GM12874 (cell line): Measurements from ENCODE around the gene SIVA1.

Experiments
- TF ChIP-seq, protein P1 (sequence below): IDR thresholded peaks from 2 replicates; pipeline ENCODE4 v1.5.1; 2011; ENCODE audit warnings: low read depth, mild to moderate bottlenecking, control low read depth, low read length, moderate library complexity; ENCODE audit not compliant: insufficient read depth

Gene SIVA1

DNA sequence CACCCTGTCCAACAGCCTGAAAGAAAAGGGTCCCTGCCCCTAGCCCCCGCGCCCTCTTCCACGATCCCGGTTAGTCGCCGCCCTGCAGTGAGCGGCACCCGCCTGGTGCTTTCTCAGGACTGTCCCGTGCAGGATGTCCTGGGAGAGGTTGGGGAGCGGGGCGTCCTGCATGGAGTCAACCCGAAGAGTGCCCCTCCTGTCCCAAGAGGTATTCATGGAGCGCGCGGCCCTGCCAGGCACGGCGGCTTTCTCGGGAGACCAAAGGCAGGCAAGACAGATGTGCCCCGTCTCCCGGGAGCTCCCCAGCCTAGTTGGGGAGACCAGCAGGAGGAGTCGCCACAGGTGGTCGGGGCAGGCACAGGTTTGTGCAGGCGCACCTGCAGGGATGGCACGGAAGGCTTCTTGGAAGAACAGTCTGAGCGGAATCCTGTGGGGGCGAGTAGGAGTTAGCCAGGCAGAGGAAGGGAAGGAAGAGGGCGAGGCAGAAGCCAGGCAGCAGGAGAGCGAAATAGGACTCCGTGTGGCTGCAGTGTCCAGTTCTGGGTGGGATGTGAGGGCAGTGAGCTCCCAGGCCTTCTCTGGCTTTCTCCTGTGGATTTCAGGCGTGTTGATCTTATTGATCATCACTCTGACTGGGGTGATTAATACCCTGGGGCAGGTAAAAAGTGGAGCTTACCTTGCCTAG is 723 bp downstream of the SIVA1 start:
- TF ChIP-seq, protein P1, sequence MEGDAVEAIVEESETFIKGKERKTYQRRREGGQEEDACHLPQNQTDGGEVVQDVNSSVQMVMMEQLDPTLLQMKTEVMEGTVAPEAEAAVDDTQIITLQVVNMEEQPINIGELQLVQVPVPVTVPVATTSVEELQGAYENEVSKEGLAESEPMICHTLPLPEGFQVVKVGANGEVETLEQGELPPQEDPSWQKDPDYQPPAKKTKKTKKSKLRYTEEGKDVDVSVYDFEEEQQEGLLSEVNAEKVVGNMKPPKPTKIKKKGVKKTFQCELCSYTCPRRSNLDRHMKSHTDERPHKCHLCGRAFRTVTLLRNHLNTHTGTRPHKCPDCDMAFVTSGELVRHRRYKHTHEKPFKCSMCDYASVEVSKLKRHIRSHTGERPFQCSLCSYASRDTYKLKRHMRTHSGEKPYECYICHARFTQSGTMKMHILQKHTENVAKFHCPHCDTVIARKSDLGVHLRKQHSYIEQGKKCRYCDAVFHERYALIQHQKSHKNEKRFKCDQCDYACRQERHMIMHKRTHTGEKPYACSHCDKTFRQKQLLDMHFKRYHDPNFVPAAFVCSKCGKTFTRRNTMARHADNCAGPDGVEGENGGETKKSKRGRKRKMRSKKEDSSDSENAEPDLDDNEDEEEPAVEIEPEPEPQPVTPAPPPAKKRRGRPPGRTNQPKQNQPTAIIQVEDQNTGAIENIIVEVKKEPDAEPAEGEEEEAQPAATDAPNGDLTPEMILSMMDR: no peak

DNA sequence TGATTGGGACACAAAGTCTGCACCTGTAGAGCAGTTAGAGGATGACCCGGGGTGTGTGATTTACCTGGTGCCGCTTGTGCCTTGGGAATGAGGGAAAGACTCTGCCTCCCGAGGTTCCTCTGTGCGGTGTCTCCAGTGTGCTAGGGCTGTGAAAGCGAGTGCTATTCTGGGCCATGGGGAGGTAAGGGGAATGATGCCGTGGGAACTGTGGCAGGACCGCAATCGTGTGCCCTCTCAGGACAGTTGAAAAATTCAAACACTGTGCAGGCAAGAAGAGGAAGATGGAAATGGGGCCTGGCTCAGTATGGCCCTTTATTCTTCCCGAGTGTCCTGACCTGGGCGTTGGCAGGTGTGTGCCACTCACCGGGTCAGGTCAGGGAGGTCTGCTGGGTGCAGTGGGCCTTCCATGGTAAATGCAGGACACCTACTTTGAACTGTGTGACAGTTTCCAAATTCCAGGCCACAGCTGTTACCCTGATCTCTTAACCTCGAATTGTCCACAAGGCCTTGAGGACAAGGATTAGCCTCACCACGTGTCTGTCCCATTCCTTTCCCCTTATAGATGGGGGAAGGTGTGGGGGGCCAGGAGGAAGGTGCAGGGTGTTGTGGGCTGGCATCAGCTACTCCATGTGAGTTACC is 1.4 kb downstream of the SIVA1 start:
- TF ChIP-seq, protein P1: no peak

DNA sequence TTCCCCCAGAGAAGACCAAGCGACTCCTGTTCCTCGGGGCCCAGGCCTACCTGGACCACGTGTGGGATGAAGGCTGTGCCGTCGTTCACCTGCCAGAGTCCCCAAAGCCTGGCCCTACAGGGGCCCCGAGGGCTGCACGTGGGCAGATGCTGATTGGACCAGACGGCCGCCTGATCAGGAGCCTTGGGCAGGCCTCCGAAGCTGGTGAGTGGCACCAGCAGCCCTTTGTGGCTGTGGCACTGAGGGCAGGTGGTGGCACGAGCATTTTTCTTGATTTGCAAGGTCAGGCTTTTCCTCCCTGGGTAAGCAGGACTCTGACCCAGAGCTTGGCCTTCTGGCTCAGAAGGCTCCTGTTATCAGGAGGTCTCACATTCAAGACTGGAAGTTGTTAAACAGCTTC is 2.7 kb downstream of the SIVA1 start:
- TF ChIP-seq, protein P1: no peak

DNA sequence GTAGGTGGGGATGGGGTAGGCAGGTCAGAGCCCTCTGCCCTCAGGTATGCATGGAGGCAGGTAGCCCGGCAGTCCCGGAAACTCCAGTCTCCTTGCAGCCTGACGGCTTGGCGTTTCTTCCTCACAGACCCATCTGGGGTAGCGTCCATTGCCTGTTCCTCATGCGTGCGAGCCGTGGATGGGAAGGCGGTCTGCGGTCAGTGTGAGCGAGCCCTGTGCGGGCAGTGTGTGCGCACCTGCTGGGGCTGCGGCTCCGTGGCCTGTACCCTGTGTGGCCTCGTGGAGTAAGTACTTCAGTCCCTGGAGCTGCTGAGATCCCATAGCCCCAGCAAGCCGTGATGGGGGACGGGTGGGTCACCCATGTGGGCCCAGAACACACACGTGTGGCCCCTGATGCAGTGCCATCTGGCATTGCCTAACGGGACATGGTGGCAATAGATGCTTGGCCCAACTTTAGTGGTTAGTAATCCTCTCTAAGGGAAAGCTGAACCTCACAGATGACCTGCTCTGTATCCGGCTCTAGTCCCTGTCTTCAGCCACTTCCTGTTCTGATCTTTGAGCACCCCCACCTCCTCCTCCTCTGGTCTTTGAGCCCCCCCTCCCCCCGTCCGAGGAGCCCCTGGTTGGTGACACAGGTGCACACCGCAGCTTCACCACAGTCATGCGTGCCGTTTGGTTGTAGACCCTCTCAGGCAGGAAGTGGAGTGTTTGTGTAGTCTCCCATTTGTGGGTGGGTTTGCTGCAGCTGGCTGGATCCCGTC is 3.7 kb downstream of the SIVA1 start:
- TF ChIP-seq, protein P1: no peak

DNA sequence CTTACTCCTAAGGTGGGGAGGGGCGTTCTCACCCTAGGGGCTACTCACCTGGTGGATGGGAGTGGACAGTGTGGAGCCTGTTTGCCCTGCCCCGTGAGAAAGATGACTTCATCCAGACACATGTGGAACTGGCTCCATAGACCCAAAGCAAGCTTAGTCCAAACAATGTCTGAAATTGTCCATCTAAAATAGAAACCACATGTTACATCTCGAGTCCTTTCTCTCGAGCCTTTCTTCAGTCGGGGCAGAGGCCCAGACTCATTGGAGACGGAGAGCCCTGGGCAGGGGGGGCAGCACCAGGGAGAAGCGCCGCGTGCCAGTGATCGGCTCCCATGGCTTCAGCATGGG is 4.3 kb downstream of the SIVA1 start:
- TF ChIP-seq, protein P1: no peak

DNA sequence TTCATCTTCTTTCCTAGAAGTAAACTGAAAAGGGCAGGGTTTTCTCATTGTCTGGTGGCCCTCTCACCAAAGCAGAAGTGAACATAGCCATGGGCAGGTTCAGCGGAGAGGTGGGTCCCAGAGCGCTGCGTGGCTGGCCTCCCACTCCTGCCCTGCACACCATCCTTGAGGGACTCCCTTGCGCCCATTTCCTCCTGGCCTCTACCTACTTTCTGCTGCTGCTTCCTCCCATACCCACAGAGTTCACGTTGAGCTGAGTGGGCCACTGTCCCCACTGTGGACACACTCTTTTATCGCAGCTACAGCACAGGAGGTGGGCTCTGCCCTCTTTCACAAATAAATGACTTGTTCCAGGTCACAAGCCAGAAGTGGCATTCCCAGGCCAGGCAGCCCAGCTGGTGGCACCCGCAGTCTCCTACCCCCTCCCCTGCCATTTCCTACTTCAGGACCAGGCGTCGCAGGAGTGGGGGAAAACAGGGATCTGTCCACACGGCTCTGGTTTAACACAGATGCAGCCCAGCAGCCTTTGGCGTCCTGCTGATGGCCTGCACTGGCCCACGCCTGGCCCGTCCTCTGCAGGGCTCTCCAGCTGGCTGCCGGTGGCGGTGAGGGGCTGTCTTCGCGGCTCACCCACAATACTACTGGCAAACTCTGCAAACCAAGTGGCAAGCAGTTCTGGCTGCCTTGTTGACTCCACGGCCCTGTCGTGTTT is 4.9 kb downstream of the SIVA1 start:
- TF ChIP-seq, protein P1: no peak
